Body of pancreas (tissue), 4 donors: ENCODE results near the gene FBXO28. TPM values are rescaled to one million over a fixed set of nuclear protein-coding genes. Genes with fewer than 3 reads are reported as not detected.

Experiments
- ATAC-seq: fragments of 150-250 bp; one replicate; pipeline ENCODE4 v1.9.1; 2016
- DNase-seq, 4 donors: peaks; one replicate each; pipeline ENCODE4 v3.0.0-alpha.2; 2019
- H3K27ac ChIP-seq, 4 donors: fragments of 200-600 bp; sonication (generic); 1 replicate in 3 of 4; 2 replicates in 1 of 4; pipeline versions ENCODE4 v1.5.1 to v1.6.1; 2016 to 2019; ENCODE audit warnings: mild to moderate bottlenecking in 1 of 4, mixed read lengths in 1 of 4, moderate library complexity in 1 of 4
- H3K27me3 ChIP-seq, 2 donors: fragments of 200-600 bp; sonication (generic); one replicate each; pipeline ENCODE4 v1.6.0; 2016; ENCODE audit warnings: mild to moderate bottlenecking in 1 of 2
- H3K36me3 ChIP-seq, 2 donors: fragments of 200-600 bp; sonication (generic); replicated peaks in 1 of 2; 2 replicates each; pipeline ENCODE4 v1.5.1; 2016; ENCODE audit warnings: low read depth in 2 of 2; ENCODE audit not compliant: insufficient read depth in 1 of 2
- H3K4me1 ChIP-seq: fragments of 200-600 bp; sonication (generic); one replicate; pipeline ENCODE4 v1.6.0; 2016
- H3K4me3 ChIP-seq, 2 donors: fragments of 200-600 bp; sonication (generic); 1 replicate in 1 of 2; 2 replicates in 1 of 2; pipeline ENCODE4 v1.5.1; 2016 to 2019
- H3K9me3 ChIP-seq, 3 donors: fragments of 200-600 bp; sonication (generic); 1 replicate in 2 of 3; 2 replicates in 1 of 3; pipeline ENCODE4 v1.5.1; 2016
- POLR2A ChIP-seq, 3 donors: fragments of 450-650 bp; IDR thresholded peaks; one replicate each; pipeline ENCODE4 v1.6.1; 2016; ENCODE audit warnings: antibody characterized with exemption in 3 of 3, mild to moderate bottlenecking in 2 of 3
- WGBS, 2 donors: methylation state at CpG; one replicate each; pipeline ENCODE4 v1.1.5; 2017; 5-methylcytosine and 5-hydroxymethylcytosine counted together
- intact Hi-C: fragments of 100-400 bp; cut with DNase I; formaldehyde crosslinking; loops from one replicate; pipeline ENCODE4 v1.15.1; 2023
- total RNA-seq, 2 donors: library from RNA; depleted of rRNA; stranded (reverse); fragments of >200 nt; gene quantifications; one replicate each; pipeline ENCODE4 v1.1.0, GENCODE V29; 2016
- TF ChIP-seq, protein P1 (sequence below), 7 experiments: fragments of 450-650 bp in 4 of 7; fragments of 200-600 bp in 3 of 7; sonication (generic) in 3 of 7; IDR thresholded peaks; one replicate each; pipeline ENCODE4 v1.5.1; 2016 to 2019; ENCODE audit warnings: antibody characterized with exemption in 7 of 7

The FBXO28 gene
- total RNA-seq, 2 donors from 2014 or later, result 3.0 to 13.7 TPM

DNA sequence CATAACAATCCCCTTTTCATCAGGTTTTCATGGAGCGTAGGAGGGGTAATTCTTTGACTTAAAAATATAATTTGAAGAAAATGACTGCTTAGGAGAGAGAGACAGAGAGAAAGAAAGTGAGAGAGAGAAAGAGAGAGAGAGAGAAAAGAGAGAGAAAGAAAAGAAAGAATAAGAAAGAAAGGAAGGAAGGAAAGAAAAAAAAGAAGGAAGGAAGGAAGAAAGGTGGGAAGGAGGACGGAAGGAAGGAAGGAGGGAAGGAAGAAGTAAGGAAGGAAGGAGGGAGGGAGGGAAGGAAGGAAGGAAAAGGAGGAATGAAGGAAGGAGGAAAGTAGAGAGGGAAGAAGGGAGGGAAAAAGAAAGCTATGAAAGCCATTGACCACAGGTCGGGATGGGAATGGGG is 58.3 kb downstream of the FBXO28 start:
- no peaks in the 10 kb centered on the region for H3K9me3 ChIP-seq
- intact Hi-C loops, result no loop called here
- no peak for ATAC-seq

DNA sequence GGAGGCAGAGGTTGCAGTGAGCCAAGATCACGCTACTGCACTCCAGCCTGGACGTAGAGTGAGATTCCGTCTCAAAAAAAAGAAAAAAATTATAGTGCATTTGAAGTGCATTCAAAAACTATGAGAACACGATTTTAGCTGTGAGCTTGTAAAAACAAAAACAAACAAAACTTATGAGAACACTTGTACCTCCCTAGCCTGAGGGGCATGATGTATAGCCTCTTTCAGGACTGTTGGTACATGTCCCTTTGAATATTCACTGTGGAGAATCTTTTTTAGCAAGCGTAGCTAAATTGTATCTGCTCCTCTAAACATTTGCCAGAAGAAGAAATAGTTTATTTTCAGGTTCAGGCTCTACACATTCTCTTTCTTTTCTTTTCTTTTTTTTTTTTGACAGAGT is 59.6 kb downstream of the FBXO28 start:
- no peaks in the 10 kb centered on the region for H3K9me3 ChIP-seq
- no peaks in the 10 kb centered on the region for H3K27me3 ChIP-seq
- DNase-seq (no peak), ATAC-seq (no peak)
- TF ChIP-seq, protein P1, sequence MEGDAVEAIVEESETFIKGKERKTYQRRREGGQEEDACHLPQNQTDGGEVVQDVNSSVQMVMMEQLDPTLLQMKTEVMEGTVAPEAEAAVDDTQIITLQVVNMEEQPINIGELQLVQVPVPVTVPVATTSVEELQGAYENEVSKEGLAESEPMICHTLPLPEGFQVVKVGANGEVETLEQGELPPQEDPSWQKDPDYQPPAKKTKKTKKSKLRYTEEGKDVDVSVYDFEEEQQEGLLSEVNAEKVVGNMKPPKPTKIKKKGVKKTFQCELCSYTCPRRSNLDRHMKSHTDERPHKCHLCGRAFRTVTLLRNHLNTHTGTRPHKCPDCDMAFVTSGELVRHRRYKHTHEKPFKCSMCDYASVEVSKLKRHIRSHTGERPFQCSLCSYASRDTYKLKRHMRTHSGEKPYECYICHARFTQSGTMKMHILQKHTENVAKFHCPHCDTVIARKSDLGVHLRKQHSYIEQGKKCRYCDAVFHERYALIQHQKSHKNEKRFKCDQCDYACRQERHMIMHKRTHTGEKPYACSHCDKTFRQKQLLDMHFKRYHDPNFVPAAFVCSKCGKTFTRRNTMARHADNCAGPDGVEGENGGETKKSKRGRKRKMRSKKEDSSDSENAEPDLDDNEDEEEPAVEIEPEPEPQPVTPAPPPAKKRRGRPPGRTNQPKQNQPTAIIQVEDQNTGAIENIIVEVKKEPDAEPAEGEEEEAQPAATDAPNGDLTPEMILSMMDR (IDR thresholded peaks at IDR 0.05), result no peak
- no peak for TF ChIP-seq POLR2A (IDR thresholded peaks at IDR 0.05)
- WGBS, 2 donors, result 84% methylated on average over 5 of the region's 5 CpGs
- intact Hi-C loops, result no loop called here
- no peak overlapping the region for H3K27ac ChIP-seq
- H3K36me3 ChIP-seq, result no peaks in the 10 kb centered on the region
- no peak overlapping the region for H3K4me3 ChIP-seq
- no peaks in the 10 kb centered on the region for H3K4me1 ChIP-seq

More for the DNA sequence above, 58.3 kb downstream of the FBXO28 start:
- WGBS, 2 donors, result 69 to 79% methylated on average over 3 of the region's 3 CpGs
- no peaks in the 10 kb centered on the region for H3K27me3 ChIP-seq
- no peak overlapping the region for H3K27ac ChIP-seq
- H3K4me3 ChIP-seq, result no peak overlapping the region
- no peaks in the 10 kb centered on the region for H3K4me1 ChIP-seq
- TF ChIP-seq POLR2A (IDR thresholded peaks at IDR 0.05), result no peak
- TF ChIP-seq, protein P1 (IDR thresholded peaks at IDR 0.05), result no peak
- no peaks in the 10 kb centered on the region for H3K36me3 ChIP-seq
- DNase-seq, result no peak

DNA sequence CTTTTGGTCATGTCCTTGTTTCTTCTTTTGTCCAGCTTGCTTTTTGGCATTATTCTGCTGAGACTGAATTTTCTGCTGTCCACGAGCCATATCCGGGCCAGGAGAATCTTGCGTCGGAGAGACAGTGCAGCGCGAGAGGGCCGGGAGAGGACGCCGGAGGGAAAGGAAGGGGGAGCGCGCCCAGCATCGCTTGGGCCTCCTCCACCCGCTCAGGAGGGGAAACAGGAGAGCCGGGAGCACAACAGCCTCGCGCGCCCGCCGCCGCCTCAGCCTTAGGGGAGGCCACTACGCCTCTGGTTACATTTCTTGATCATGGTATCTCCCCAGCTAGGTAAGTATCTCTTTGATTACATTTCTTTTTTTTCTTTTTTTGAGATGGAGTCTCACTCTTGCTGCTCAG is 61.7 kb downstream of the FBXO28 start:
- no peak for DNase-seq
- WGBS, 2 donors, result 40 to 54% methylated on average over 21 of the region's 21 CpGs
- Histone ChIP-seq H3K4me3 (no peak overlapping the region), H3K9me3 (no peaks in the 10 kb centered on the region), H3K27ac (no peak overlapping the region), H3K4me1 (no peaks in the 10 kb centered on the region), H3K27me3 (no peaks in the 10 kb centered on the region), H3K36me3 (no peaks in the 10 kb centered on the region)
- intact Hi-C loops, result no loop called here
- no peak for TF ChIP-seq POLR2A (IDR thresholded peaks at IDR 0.05)
- ATAC-seq, result no peak

DNA sequence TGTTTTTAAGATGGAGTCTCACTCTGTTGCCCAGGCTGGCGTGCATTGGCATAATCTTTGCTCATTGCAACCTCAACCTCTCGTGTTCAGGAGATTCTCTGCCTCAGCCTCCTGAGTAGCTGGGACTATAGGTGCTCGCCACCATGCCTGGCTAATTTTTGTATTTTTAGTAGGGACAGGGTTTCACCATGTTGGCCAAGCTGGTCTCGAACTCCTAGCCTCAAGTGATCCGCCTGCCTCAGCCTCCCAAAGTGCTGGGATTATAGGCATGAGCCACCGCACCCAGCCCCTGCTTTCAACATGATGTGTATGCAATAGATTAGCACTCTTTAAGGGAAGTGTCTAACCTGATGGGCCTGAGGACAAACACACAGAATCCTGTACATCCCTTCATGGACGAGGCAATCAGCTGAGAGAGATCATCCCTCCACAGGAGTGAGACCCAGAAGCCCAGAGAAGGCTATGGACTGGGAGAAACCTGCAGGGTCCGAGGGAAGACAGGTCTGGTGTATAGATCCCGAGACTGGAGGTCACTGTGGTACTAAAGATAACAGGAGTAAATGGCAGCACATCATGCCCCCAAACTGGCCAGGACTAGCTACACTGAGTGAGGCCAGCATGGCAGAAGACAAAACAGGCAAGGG is 63.6 kb downstream of the FBXO28 start:
- Histone ChIP-seq H3K36me3 (no peaks in the 10 kb centered on the region), H3K27me3 (no peaks in the 10 kb centered on the region), H3K4me1 (peaks cover 7% of the 10 kb centered on the region), H3K4me3 (no peak overlapping the region), H3K27ac (no peak overlapping the region), H3K9me3 (no peaks in the 10 kb centered on the region)
- intact Hi-C loops, result no loop called here
- no peak for TF ChIP-seq POLR2A (IDR thresholded peaks at IDR 0.05)
- TF ChIP-seq, protein P1 (IDR thresholded peaks at IDR 0.05), result no peak
- ATAC-seq (no peak), DNase-seq (no peak)
- 84% methylated on average over 9 of the region's 9 CpGs for WGBS, 2 donors

DNA sequence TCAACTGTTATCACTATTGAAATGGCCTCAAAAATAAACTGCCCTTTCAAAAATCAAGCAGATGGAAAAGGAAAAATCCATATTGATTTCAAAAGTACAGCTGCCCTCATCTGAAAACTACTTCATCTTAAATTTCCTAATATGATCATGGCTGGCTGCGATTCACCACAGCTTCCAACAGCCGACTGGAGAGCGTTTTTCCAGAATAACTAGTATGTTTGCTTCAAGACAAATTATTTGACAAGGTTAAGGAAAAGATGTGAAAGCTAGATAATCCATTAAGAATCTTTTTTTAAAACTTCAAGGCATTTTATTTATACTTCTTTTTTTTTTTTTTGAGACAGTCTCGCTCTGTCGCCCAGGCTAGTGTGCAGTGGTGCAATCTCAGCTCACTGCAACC is 65.0 kb downstream of the FBXO28 start:
- no peaks in the 10 kb centered on the region for H3K27me3 ChIP-seq
- no peak overlapping the region for H3K27ac ChIP-seq
- 81 to 83% methylated on average over 5 of the region's 5 CpGs for WGBS, 2 donors
- no peaks in the 10 kb centered on the region for H3K36me3 ChIP-seq
- TF ChIP-seq POLR2A (IDR thresholded peaks at IDR 0.05), result no peak
- TF ChIP-seq, protein P1 (IDR thresholded peaks at IDR 0.05), result no peak
- peaks cover 11% of the 10 kb centered on the region for H3K4me1 ChIP-seq
- H3K4me3 ChIP-seq, result no peak overlapping the region
- ATAC-seq (no peak), DNase-seq (no peak)
- intact Hi-C loops, result no loop called here
- no peaks in the 10 kb centered on the region for H3K9me3 ChIP-seq
